Embryonic facial prominence (tissue), 1 donor: ENCODE measurements around the gene NR2C1.
"Not testable (repeated sequence)": the region's sequence is repeated elsewhere in the genome, so short reads cannot be mapped to it uniquely, and the experiment has no call there.

Experiments
- DNase-seq: peaks from one replicate; pipeline ENCODE4 v3.0.0-alpha.2; 2016; ENCODE audit errors: extremely low spot score

The NR2C1 gene

DNA sequence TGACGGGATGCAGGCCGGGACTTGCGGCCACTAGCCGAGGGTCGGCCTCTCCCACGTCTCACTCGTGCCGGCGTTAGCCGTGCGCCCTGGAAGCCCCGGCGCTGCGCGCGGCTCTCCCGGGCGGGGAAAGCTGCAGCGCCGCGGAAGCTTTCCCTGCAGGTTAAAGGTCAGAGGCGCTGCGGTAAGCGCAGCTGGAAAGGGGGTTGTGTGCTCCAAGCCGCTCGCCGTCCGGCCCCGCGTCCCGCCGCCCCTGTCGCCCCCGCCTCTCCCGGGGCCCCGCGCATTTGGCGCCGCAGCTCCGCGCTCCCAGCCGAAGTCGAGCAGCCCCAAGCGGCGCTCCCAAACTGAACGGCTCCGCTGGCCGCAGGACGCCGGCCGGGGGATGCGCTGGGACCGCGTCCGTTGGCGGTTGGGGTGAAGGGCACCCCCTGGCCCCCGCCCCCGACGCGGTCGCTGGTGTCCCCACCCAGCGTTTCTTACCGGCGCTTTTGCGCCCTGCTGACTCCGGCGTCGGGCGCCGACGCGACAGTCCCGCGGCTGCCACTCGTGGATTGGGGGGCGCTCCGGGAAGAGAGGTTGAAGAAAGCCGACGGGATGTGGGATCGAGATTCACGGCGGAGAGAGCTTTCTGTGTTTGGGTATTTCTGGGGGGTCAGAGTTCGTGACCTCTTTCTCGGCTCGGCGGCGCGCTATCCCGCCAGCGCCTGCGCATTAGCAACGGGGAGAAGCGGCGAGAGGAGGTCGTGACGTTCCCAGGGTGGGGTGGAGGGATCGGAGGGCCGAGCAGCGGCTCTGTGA lies at the start of gene NR2C1:
Gene NR2C1, minus strand, starts transcription at position 719 of the 798 bp plus-strand sequence. CDS start 6,234 bp downstream, outside the sequence.
- DNase-seq: peak; percentile 92

DNA sequence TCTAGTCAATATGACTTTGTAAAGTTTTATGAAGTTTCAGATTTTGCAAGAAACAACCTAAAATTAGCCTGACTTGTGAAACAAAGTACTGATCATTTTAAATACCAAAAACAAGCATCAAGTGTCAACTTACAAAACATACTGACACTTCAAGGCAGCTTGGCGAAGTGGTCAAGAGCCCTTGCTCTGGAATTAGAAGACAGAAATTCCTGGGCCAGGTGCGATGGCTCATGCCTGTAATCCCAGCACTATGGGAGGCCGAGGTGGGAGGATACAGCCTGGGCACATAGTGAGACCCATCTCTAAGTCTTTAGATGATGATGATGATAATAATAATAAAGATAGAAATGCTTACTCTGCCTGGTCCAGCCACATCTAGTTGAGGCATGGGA lies 45.4 kb upstream of the NR2C1 start:
- DNase-seq: no peak

DNA sequence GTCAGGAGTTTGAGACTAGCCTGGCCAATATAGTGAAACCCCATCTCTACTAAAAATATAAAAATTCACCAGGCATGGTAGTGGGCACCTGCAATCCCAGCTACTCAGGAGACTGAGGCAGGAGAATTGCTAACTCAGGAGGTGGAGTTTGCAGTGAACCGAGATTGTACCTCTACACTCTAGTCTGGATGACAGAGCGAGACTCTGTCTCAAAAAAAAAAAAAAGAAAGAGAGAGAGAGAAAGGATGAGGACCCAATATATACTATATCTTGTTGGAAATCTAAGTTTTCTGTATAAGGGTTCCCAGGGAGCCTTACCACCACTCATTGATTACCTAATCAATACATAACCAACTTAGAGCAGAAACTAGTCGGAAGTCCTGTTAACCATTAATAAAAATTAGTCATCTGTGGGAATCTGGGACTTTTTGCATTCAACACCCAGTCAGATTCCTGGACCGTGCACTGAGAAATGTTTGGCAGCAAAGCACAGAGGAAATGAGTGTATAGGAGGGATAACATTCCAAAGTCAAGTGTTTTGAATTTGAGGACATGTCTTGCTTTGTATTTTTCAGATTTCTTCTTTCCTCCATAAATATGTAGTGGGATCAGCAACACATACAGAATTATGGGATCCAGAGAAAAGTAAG lies 44.8 kb upstream of the NR2C1 start:
- DNase-seq: no peak

DNA sequence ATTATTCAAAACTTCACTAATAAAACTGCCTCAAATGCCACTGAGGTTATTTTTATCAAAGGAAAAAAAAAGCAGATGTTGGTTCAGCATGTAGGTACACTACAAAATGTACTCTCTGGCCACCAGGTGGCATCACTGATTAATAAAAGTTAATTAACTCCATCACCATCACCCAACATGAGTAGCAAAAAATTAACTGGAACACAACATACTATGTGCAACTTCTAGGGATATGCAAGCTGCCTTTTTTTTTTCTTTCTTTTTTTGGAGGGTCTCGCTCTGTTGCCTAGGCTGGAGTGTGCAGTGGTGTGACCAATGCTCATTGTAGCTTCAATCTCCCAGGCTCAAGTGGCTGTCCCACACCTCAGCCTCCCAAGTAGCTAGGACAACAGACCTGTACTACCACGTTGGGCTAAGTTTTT lies 43.8 kb upstream of the NR2C1 start:
- no peak for DNase-seq

DNA sequence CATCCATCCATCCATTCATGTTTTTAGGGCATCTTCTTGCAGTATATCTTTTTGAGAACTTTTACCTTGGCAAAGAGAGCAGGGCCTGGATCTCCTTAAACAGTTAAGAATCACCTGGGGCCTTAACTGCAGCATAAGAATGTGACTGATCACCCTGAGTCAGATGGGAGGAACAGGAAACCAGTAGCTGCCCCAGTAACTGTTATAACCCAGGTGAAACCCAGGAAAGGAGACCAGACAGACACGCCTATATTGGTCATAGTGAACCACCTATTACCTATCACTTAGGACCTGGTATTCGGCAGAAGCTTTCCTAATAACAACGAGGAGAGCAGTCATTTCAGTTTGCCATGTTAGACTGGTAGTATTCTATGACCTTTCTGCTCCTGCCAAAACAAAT lies 43.4 kb upstream of the NR2C1 start:
- no peak for DNase-seq

DNA sequence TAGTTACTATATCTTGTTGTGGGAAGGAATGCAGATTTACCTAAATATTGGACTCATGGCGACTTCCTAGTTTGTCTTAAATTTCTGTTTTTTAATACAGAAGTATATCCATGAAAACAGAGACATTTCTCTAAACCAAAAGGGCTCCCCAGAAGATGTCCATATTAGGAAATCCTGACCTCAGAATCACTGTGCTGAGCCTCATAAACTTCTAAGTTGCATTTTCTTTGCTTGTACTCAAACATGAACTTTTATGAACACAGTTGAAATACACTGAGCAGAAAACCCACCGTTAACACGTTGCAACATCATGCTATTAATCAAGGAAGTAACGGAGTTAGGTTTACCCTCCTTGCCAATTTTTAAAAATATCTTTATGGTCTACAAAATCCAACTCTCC lies 42.9 kb upstream of the NR2C1 start:
- no peak for DNase-seq

DNA sequence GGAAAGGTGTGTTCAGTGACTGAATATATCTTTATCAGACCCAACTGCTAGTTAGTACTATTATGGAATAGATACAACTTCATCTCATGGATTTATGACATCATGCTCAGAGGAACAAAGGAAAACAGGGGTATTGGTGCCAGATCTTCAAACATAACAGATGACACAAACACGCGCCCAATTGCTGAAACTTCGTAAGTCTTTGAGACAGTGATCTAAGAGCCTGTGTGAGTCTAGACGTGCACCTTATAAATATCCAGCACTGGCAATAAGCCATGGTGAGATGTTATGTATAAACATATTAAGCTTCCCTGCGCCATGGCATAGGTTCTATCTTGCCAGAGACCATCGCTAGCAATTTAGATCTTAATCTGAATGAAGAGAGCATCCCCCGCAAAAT lies 42.2 kb upstream of the NR2C1 start:
- no peak for DNase-seq

DNA sequence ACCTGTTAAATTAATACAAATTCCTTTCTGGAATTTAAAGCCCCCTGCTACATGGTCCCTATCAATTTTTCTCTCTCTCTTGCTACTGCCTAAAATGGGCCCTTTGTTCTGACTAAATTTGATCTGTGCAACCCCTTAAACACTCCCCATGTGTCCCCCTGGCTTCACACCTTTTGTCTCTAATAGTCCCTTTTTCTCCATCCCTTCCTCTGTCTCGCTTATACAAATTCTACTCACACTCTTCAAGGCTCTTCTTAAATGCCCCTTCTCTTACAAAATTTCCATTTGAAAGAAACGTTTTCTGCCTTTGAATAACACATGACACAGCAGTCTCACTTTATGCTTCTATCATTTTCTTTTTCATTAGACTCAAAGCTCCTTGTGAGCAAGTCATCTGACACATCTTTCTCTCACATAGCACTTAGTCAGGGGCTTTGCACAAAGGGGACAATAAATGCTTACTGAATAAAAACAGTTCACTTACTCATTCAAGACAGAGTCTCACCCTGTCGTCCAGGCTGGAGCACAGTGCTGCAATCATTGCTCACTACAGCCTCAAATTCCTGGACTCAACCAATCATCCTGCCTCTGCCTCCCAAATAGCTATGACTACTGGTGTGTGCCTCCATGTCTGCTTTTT lies 41.5 kb upstream of the NR2C1 start:
- no peak for DNase-seq

DNA sequence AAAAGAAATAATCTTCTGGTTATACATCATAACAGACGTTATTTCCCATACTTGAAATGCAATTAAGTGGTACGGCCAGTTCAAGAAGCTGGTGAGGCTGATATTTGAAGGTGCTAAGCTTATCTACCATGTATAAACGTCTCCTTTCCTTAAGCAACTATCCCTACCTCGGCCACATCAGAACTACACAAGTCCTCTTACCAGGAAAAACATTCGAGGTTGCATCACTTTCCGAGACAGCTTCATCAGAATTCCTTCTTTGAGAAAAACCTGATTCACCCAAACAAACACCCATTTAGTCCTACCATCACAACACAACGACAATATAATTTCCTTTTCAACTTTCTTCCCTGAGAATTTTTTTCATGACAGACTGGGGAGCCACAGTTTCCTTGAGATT lies 33.9 kb upstream of the NR2C1 start:
- no peak for DNase-seq

DNA sequence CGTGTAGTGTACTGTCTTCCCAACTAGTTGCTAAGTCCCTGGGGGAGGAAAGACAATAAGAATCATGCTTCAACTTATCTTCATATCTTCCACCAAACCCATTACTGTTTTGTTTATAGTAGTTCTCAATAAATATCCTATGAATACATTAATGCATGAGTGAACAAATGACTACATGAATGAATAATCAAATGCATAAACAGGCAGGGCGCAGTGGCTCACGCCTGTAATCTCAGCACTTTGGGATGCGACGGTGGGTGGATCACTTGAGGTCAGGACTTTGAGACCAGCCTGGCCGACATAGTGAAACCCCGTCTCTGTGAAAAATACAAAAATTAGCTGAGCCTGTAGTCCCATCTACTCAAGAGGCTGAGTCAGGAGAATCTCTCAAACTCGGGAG lies 32.1 kb upstream of the NR2C1 start:
- no peak for DNase-seq

DNA sequence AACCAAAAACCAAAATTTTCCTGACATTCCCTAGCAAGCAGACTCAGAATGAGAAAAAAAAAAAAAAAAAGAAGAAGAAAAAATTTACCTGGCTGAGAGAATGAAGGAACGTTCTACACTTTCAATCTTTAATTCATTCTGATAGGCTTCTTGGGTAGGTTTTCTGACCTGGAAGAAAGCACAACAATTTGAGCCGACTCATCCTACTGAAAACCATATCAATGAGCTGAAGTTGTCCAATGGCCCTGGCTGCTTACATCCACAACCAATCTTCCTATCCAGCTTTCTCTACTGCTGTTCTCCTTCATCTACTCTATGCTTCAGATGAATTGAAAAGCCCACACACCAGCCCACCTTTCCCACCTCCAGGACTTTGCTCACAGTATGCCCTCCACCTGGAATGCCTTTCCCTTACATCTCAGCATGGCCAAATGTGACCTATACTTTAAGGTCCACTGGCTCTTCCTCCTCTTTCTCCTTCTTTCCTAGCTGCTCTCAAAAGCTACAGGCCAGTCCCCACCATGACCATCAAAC lies 31.6 kb upstream of the NR2C1 start:
- DNase-seq: no peak

DNA sequence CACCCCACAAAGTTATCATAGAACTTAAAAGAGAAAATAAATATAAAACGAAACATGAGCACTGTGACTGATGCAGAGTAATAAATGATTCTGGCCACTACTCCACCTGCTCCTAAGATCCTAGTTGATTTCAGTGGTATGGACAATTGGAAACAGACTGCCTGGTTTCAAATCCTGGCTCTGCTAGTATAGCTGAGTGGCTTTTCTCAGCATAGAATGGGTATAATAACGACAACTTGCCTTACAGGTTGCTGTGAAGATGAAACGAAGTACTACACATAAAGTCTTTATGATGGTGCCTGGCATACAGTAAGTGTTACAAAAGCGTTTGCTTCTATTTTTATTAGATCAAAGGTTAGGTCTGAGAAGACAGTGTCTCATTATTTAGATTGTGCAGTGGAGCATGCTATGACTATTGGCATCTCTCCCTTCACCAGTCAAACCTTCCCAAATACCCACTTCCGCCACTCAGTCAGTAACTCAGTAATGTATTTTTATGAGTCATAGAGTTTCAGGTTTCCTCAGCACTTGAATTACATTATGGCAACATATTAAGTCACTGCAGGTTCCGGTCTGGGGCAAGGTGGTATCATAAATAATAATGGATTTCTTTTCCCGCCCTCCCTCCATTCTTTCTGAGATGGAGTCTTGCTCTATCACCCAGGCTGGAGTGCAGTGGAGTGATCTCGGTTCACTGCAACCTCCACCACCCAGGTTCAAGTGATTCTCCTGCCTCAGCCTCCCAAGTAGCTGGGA lies 29.7 kb upstream of the NR2C1 start:
- DNase-seq: no peak

DNA sequence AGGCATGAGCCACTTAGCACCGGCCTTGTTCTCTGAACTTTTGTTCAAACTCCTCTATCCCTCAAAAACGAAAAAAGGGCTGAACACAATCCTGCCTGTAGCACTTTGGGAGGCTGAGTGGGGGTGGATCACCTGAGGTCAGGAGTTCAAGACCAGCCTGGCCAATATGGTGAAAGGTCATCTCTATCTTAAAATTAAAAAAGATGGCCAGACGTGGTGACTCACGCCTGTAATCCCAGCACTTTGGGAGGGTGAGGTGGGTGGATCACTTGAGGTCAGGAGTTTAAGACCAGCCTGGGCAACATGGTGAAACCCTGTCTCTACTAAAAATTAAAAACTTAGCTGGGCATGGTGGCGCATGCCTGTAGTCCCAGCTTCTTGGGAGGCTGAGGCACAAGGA lies 28.5 kb upstream of the NR2C1 start:
- DNase-seq: not testable (repeated sequence)

DNA sequence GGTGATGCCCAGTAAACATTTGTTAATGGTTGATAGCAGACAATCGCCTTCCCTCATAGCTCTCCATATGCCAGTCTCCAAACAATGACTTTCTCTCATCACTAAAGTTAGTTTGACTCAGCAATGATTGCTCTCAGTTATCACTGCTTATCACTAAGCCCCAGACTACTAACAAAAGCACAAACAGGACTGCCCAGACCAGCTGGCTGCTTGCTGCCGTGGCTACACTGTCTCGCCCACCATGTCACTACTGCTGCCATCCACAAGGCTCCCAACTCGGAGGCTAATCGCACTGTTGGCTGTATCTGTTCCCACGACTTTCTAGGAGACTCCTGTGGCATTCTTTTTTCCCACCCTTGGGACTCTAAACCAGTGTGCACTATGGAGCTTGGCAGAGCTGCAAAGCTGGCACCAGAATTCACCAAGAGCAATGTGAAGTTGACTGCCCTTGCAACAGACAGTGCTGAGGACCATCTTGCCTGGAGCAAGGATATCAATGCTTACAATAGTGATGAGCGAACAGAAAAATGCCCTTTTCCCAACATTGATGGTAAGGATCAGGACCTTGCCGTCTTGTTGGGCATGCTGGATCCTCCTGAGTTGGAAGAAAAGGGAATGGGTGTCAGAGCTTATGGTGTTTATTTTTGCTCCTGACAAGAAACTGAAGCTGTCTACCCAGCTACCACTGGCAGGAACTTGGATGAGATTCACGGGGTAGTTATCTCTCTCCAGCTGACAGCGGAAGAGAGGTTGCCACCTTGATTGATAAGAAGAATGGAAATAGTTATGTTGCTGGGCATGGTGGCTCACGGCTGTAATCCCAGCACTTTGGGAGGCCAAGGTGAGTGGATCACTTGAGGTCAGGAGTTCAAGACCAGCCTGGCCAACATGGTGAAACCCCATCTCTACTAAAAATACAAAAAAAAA lies 27.1 kb upstream of the NR2C1 start:
- no peak for DNase-seq

DNA sequence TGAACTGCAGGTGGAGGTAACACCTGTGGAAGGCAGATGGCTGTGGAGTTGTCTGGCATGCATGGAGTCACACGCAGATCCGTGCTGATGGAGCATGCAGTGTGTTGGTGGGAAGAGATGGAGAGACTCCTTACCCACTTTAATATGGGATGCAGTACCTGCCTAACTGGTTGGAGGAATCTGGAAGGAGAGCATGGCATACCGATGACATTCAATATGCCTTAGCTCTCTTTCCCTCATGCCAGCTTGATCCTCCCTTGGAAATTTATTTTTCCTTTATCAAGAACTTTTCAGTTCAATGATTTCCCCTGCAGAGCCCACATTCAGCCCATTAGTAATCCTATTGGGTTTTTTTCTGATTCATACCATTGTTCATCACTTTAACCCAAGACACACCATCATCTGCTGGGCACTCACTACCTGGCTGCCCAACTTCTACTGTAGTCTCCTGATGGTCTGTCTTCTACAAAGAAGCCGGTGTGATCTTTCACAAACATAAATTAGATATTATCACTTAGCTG lies 25.9 kb upstream of the NR2C1 start:
- DNase-seq: no peak

DNA sequence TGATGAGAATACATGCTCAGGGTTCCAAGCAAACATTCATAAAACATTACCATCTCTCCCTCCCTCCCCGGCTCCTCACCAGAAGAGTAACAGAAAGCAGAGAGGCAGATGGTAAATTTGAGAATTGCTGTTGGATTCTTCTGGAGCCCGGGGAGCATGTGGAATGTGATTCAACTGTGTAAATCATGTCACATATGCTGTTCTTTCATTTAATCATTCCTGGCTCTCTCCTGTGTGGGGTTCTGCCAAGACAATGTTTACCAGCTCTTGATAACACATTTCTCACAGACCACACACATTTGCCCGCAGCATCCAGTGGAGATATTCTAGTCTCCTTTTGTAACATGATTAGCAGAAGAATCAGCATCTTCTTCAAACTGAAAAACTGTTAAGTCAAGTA lies 23.4 kb upstream of the NR2C1 start:
- no peak for DNase-seq

DNA sequence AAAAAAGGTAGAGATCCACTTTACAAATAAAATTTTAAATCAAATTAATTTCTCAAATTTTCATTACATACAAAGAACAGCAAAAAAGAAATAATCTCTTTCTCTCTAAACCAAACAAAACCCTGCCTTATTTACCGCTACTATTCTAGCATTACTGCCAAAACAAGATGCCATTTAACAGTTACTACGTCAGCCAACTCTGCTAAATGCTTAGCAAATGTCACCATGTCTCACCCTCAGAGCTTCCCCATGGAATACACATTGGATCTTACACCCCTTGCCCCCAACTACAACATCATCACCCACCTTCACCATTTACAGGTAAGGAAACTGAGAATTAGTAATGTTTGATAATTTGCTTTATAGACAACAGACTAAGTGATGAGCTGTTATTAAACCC lies 23.0 kb upstream of the NR2C1 start:
- no peak for DNase-seq

DNA sequence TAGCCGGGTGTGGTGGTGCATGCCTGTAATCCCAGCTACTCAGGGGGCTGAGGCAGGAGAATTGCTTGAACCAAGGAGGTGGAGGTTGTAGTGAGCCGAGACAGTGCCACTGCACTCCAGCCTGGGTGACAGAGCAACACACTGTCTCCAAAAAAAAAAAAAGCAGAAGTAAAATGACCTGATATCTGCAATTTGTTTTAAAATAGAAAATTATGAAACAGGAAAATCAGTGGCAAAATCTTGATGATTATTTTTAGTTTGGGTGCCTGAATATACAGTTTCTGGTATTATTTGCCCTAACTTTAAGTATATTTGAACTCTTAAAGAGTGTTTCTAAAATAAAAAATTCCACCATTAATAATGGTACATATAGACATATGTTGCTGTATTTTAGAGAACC lies 22.4 kb upstream of the NR2C1 start:
- DNase-seq: not testable (repeated sequence)

DNA sequence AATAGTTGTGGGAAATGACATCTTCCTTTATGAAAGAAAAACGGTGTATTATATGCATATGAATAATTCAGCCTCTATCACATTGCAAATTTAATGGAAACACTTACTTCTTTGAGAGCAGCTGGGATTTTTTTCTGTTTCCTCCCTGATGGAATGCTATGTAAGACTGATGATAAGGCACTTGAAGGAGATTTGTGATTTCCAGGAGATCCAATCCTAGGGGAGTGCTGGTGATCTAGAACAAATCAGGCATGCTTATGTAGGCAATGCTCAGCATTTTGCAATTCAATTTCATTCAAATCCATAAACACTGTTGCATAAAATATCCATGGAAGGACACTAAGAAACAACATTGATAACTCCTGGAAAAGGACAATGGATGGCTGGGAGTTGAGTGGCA lies 16.0 kb upstream of the NR2C1 start:
- no peak for DNase-seq

DNA sequence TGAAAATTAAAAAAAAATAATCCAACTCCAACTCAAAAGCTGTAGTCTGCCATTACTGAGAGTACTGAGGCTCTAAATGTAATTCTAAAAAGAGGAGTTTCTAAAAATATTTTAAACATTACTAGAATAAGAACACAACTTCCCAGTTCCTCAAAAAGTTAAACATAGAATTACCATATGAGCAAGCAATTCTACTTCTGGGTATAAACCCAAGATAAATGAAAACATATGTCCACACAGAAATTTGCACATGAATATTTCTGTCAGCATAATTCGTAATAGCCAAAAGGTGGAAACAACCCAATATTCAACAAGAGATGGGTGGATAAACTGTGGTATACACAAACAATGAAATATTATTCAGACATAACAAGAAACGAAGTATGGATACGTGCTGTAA lies 15.0 kb upstream of the NR2C1 start:
- no peak for DNase-seq

DNA sequence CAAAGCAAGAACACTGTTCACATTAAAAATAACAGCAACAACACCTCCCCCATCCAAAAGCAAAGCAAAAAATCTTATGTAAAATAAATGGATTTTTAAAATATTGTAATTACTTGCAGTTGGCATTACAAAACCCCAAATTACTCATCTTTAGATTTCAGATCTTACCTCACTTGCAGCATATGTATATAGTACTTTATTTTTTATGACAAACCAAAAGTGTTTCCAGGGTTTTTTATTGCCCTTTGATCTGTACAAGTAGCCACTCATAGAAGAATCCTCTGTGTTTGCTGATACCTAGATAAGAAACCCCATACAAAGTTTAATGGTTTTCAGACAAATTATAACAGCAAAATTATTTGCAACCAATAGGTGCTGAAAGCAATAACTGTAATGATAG lies 12.2 kb upstream of the NR2C1 start:
- DNase-seq: no peak
